HG03139 (cell line): Measurements from ENCODE around the gene GINS3.

Experiments used
- ATAC-seq: cut with Tn5 transposase; IDR thresholded peaks from one replicate; pipeline ENCODE4 v1.9.1; 2021; ENCODE audit not compliant: unreplicated experiment

GINS3 gene

DNA sequence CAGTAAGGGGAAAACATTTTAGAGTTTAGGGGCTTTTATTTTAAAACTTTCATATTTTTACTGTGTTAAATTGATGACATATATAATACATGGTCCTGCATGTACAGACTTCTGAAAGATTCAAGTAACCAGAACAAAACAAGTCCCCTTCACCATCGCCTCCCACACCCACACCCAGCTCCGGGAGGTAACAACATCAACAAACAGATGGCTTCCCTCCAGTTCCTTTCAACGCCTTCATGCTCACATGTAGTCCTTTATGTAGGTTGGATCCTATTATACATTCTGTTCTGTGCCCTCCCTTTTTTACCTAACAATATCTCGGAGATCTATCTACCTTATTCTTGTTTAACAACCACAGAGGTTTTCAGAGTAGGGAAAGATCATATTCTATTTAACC, 30.5 kb downstream of the GINS3 start:
- no peak for ATAC-seq

DNA sequence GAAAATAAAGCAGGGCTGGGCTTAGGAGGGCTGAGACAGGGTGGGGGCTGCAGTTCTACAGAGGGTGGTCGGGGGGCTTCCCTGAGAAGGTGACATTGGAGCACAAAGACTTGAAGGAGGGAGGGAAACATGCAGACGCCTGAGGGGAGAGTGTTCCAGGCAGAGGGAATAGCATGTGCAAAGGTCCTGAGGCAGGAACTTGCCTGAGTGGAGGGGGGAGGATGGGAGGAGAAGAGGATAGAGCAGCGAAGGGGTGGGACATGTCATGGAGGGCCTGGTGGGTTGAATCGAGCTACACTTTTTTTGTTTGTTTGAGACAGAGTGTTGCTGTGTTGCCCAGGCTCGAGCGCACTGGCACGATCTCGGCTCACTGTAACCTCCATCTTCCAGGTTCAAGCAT, 33.0 kb downstream of the GINS3 start:
- ATAC-seq, result no peak

DNA sequence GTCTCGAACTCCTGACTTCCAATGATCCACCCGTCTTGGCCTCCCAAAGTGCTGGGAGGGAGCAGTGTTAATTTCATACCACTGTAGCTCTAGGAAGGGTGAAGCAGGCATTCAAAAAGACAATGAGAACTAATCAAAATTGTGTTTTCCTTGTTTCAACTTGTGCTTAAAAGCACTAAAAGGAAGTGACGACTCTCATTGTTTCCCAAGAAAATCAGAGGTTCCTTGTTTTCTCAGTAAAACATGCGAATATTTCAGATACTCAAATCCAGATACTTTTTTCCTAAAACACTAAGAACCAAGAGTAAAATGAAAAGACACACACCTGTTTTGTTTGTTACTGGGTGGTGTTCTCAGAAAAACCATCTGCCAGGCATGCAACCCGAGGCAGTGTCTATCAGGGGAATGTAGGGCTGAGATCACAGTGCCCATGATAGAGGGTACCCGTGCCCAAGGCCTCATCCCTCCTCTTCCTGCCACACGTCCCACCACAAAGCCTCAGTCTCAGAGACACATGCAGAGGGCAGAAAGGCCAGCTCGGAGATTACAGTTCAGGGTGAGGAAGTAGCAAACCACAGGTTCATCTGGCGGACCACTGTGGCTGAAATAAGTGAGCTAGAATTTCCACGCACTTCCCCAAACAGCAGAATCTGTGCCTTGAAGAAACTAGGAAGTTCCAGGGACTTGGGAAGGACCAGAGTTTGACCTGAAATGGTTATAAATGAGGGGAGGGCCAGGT, 33.7 kb downstream of the GINS3 start:
- peak; percentile 97 for ATAC-seq

DNA sequence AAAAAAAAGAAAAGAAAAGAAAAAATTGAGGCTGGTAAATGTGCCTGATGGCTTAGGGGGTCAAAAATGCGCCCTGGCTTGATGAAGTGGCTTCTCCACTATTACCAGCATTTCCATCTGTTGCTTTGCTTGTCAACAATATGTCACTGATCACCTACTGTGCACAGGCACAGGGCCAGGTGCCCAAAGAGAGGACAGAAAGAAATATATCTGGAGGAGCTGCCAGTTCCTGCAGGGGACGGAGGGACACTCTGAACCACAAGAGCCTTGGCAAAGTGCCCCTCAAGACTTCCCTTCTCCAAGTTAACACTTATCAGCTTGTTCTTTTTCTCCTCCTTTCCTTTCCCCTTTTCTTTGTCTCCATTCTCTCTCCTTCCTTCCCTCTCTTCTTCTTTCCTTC, 34.7 kb downstream of the GINS3 start:
- no peak for ATAC-seq

DNA sequence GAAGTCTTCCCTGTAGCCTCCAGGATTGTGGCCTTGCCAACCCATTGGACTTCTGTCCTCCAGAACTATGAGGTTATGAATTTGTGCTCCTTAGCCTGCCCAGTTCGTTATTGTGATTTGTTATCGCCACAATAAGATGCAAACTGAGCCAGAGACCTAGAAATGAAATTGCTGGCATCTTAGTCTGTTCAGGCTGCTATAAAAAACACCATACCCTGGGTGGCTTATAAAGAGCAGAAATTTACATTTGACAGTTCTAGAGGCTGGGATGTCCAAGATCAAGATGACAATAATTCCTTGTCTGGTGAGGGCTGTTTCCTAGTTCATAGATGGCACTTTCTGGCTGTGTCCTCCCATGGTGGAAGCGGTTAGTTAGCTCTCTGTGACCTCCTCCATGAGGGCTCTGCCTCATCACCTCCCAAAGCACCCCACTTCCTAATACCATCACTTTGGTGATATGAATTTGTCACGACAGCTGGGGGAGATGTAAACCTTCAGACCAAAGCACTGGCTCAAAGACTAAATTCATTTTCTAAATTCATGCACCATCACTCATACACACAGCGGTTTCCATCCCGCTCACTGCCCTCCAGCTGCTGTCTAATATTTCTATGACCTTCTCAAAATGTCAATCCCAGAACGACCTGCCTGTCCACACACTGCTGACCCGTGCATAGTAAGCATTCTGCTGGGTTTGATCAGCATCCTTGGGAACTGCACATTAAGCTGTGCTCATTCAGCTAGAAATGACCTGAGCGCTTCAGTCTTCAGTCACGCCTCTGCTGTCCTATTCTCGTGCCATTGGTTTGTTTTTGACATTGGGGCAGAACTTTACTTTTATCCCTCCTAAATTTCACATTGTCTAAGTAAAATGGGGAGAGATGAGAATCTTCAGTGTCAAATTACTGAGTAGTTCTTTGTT, 36.6 kb downstream of the GINS3 start:
- ATAC-seq, result no peak

DNA sequence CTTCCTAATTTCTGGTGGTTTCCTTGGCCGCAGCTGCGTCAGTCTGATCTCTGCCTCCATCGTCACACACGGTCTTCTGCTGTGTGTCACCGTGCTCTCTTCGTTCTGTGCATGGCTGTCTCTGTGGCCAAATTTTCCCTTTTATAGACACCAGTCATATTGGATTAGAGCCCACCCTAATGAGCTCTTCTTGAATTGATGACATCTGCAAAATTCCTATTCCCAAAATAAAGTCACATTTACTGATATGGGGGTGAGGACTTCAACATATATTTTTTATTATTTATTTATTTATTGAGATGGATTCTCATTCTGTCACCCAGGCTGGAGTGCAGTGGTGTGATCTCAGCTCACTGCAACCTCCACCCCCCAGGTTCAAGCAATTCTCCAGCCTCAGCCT, 38.4 kb downstream of the GINS3 start:
- ATAC-seq, result no peak

DNA sequence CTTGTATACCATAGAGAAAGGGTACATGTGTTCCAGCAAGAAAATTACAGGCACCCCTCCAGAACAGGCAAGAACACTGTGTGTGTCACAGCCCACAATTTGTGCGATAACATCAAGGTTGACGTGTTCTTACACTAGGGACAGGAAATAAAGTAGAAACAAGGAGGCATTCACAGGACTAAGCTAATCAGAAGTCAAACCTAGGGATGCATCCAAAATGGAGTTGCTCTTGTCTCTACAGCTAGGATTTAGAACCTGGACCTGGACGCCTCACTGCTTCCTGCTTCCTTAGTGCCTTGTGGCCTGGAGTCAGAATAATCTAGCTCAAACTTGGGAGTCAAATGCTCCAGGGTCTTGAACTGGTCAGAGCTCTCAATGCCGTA, 41.3 kb downstream of the GINS3 start:
- no peak for ATAC-seq

DNA sequence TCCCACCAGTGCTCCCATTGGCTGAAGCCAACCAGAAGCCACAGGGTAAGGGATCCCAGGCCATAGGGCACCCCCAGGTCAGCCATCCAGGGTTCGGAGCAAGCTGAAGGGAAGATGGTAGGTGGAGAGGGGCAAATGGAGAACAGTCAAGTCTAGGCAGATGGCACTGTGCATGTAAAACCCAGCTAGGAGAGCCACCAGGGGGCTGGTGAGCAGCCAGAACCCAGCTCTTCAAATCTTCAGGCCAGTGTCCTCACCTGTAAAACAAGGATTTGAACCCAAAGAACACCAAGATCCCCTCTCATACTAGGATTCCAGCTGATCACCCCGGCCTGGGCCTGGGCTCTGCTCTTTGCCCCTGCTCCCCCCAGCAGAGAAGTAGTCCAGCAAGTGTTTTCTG, 43.5 kb downstream of the GINS3 start:
- ATAC-seq, result no peak

DNA sequence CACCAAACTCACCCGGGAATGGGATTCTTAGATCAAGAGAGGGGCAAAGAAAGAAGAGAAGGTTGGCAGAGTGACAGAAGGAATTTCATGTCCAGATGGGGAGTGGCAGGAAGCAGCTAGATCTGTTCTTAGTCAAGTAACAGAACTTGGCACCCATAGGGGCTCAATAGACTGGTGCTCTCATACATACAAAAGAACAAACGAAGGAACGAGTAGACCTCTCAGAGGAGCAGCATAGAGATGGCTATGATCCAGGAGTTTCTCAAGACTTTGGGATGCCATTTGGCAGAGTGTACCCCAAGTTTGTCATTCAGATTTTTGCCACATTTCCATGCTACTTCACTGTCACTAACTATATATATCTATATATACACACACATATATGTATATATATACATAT, 47.9 kb downstream of the GINS3 start:
- no peak for ATAC-seq

DNA sequence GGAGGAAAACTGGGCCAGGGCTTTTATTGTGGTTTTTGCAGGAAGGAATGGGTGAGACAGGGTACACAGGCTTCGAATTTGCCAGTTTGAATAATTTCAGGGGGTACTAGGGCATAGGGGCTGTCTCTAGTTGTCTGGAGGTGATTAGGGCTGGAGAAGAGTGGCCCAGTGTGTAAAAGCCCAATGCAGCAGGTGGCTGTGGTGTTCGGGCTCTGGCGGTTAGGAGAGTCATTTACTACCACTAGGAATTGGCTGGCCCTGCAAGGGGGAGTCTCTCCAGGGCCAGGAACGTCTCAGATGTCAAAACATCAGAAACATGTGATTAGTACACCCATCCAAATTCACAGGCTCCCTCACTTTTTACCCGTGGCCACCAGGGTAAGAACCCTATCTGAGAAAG, 50.3 kb downstream of the GINS3 start:
- ATAC-seq, result no peak

DNA sequence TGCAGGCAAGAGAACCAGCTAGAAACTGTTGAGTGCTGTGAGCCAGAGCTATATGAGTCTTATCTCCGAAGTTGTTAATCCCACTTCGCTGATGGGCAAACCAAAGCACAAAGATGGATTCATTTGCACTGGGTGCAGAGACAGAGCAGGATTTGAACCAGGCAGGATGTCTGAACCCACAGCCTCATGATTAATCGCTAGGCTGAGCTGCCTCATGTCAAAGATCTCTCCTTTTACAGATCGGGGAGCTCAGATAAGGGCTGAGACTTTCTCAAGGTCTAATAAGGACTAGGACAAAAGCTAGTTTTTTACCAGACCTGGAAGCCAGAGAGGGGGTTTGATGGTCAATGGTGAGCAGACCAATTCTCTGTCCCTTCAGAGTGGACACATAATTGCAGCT, 51.5 kb downstream of the GINS3 start:
- ATAC-seq, result no peak

DNA sequence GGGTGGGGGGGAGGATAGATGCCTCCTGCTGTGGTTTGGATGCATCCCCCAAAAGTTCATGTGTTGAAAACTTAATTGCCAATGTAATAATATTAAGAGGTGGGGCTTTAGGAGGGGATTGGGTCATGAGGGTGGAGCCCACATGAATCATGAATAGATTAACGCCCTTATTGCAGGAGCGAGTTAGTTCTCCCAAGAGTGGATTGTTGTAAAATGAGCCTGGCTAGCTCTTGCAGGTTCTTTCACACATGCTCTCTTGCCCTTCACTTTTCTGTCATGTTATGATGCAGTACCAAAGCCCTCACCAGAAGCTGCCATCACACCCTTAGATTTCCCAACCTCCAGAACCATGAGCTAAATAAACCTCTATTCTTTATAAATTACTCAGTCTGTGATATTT, 52.0 kb downstream of the GINS3 start:
- ATAC-seq, result no peak

DNA sequence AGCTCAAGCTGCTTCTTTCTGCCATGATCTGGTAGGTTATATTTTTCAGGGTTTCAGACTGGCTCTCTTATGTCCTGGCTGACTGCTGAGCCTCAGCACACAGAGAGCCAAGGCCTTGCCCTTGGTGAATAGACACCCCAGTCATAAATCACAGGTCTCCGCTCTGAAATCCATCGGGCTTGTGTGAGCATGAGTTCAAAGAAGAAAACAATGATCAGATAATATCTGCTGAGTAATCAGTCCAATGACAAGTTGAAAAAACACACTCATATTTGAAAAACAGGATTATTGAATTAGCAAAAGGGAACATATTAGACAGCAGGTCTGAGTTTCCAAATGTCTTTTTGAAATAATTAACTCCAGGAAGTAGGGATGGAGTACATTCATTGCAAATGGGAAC, 56.6 kb downstream of the GINS3 start:
- no peak for ATAC-seq

DNA sequence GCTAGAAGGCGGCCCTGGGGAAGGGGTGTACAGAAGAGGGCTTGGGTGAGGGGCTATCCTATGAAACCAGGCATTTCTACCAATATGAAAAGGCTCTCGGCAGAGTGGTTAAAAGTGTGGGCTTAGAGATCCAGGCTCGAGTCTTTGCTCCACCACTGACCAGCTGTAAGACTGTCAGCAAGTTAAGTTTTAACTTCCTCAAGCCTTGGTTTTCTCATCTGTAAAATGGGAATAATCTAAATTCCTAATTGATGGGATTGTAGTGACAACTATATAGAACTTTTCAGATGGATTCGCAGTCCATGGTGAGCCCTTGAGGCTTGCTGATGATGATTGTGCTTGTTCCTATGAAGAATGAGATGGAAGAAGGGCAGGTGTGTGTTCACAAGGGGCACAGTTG, 57.0 kb downstream of the GINS3 start:
- no peak for ATAC-seq

DNA sequence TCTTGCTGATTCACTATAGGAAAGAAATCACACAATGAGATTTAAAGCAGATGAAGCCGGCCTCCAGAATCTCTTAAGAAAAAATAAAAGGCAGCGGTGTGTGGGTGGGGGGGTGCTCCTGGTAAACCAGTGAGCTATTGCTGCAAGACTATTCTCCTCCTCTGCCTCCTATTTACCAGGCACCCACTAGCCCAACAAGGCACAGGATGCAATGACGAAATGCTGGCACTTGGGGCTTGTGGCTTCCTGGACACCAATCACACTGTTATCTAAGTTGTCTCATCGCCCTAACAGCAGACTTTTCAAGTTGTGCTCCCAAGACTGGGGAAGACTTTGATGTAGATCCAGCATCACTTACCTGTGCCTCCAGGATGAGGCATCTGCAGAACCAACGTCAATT, 57.5 kb downstream of the GINS3 start:
- ATAC-seq, result no peak

DNA sequence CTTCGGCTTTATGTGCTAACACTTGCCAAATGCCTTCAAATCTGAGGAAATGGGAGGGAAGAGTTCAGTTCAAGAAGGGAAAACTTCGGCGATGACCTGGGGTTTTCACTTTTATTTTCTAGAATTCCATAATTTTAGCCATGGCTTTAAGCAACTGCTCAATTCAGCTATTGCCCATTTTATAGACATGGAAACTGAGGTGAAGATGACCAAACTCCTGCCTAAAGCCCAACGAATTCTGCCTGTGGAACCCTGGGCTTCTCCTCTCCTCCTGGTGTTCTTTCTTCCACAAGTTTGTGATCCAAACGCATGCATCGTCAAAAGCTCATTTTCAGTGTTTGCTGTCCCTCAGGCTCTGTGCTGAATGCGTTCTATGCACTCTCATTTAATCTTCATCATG, 58.3 kb downstream of the GINS3 start:
- no peak for ATAC-seq

DNA sequence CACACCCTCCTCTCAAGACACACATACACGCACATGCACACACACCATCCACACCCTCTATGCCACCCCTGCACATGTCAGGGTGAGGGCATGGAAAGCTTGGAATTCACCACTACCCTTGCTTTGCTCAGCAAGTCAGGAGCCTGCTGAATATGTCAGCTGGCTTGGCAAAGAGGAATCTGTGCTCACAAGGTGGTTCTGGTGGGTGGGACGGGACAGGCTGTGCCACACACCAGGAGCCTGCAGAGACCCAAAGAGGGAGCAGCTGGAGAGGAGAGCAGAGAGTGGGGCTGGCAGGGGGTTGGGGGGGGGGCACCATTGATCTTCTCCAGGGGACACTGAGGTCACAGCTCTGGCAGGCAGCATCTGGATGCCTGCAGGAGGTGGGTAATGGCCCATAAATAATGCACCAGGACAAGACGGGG, 59.0 kb downstream of the GINS3 start:
- no peak for ATAC-seq

DNA sequence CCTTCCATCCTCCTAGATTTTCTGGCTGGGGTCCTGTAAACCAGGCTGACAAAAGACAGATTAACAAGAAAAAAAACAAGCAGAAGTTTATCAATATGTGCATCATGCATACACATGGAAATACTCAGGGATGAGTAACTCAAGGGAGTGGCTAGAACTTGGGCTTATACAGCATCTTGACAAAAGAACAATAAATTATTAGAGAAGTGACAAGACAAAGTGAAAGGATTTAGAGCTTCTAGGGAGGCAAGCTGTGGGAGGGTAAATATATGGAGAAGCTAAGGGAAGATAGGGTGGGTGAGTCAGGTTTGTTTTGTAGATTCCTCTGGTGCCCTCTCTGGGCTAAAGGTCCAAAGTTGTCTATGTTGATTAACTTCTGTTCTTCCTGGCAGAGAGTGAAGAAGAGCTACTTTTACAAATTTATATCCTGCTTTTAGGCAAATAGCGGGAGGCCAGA, 59.7 kb downstream of the GINS3 start:
- ATAC-seq, result no peak

DNA sequence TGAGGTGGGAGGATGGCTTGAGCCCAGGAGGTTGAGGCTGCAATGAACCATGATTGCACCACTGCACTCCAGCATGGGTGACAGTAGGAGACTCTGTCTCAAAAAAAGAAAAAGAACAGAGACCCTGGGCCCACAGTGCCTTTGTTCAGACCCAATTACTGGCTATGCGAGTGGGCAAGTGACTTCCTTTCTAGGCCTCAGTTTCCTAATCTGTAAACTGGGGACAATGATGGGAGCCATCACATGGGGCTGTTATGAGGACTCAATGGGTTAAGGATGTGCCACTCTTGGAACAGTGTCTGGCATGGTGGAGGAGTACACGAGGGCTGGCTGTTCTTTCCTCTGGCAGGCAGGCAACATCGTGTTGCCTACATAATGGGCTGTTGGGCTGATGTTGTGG, 60.4 kb downstream of the GINS3 start:
- ATAC-seq, result no peak

DNA sequence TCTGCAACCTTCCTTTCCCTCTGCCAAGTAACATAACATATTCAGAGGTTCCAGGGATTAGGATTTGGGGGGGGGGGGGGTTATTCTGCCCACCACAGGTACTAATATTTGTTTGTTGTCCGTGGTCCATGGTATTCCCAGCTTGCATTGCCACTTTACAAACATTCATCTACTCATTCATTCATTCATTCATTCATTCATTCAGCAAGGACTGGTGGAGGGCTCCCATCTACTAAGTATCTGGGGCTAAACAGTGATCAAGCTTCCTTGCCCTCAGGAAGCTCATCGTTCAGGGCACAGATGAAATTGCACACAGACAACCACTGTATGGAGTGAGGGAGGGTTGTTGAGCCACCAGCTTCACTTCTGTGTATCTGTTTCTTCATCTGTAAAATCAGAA, 61.9 kb downstream of the GINS3 start:
- no peak for ATAC-seq

DNA sequence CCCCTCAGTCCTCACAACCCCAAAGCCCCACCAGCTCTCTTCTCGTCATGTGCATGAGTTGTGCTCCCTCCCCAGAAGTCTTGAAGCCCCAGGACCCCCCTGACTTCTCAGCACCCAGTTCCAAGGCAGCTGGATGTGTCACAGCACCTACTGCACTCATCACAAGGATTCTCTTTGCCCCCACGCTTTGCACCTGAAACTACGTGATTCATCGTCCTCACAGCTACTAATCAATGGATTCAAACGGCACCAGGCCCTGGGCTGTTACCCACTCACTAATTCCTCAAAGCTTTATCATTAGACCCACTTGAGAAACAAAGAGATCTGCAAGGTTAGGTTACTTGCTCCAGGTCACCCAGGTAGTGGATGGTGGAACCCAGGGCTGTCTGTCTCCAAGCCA, 62.6 kb downstream of the GINS3 start:
- ATAC-seq, result no peak
